Mucosa of descending colon (tissue), 3 donors: ENCODE results near the gene CD9. TPM values are rescaled to one million over a fixed set of nuclear protein-coding genes. Genes with fewer than 3 reads are reported as not detected.
A peak's percentile ranks its signal among the peaks of the same experiment; 100 is the strongest.

Experiments used
- ATAC-seq: fragments of 200-7000 bp; cut with Tn5 transposase; one replicate; pipeline ENCODE4 v1.9.1; 2020; ENCODE audit warnings: mild to moderate bottlenecking, moderate library complexity
- DNase-seq, 3 donors: peaks; one replicate each; pipeline ENCODE4 v3.0.0-alpha.2; 2020
- H3K36me3 ChIP-seq: fragments of 200-600 bp; one replicate; pipeline ENCODE4 v1.8.0; 2021; ENCODE audit warnings: low read depth, mild to moderate bottlenecking
- H3K4me1 ChIP-seq: fragments of 200-600 bp; one replicate; pipeline ENCODE4 v1.8.0; 2021; ENCODE audit warnings: low read depth, mild to moderate bottlenecking
- H3K4me3 ChIP-seq: fragments of 200-600 bp; one replicate; pipeline ENCODE4 v1.8.0; 2021; ENCODE audit warnings: mild to moderate bottlenecking
- H3K9me3 ChIP-seq: fragments of 200-600 bp; one replicate; pipeline ENCODE4 v1.8.0; 2021; ENCODE audit warnings: mild to moderate bottlenecking
- intact Hi-C, 2 donors: fragments of 100-400 bp; cut with DNase I in 1 of 2; cut with micrococcal nuclease in 1 of 2; formaldehyde crosslinking; loops; one replicate each; pipeline versions ENCODE4 v1.11.0 to v1.11.1; 2022; cut with DNase I, micrococcal nuclease
- total RNA-seq, 3 donors: library from RNA; stranded (reverse); fragmentation: NEBNext Ultra II Directional in 2 of 3; extraction: Animal tissue kit (Norgen Biotek cat#: 25700) in 2 of 3; gene quantifications; one replicate each; pipeline versions ENCODE4 v1.2.1 to v1.2.4, GENCODE V29; 2021 to 2023
- TF ChIP-seq, protein P1 (sequence below): fragments of 200-600 bp; IDR thresholded peaks from one replicate; pipeline ENCODE4 v1.8.0; 2022; ENCODE audit warnings: antibody characterized with exemption, mild to moderate bottlenecking
- donor health status: DM: no; HTN: no; CAD: no; lungs with moderate emphysema.
- donor health status: DM: no; HTN: no; CAD: no.
- donor health status: DM: no; HTN: yes; CAD: no.

The CD9 gene
- total RNA-seq, 3 donors from 2014 or later = 452 to 723 (median 672) TPM

DNA sequence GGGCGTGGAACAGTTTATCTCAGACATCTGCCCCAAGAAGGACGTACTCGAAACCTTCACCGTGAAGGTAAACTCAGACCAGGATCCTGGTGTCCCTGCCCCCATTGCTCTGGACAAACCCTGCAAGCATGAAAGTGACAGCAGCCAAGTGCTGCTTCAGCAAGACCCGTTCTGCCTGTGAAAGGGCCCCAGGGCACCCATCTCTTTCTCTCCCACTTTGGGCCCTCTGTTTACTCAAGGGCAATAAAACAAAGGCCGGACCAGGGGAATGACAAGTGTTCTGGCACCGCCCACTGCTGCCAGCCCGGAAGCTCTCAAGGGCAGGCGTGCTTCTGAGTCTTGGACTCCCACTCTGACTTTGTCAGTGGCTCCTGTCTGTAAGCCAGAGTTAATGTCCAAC is 35.3 kb downstream of the CD9 start:
- H3K36me3 ChIP-seq = no peaks in the 10 kb centered on the region
- H3K4me3 ChIP-seq = no peak overlapping the region
- DNase-seq = peak; percentile 87 to 88 (median 87)
- H3K4me1 ChIP-seq = peaks cover 55% of the 10 kb centered on the region
- H3K9me3 ChIP-seq = no peaks in the 10 kb centered on the region
- intact Hi-C loops = no loop called here
- ATAC-seq = peak; percentile 73
- TF ChIP-seq, protein P1, sequence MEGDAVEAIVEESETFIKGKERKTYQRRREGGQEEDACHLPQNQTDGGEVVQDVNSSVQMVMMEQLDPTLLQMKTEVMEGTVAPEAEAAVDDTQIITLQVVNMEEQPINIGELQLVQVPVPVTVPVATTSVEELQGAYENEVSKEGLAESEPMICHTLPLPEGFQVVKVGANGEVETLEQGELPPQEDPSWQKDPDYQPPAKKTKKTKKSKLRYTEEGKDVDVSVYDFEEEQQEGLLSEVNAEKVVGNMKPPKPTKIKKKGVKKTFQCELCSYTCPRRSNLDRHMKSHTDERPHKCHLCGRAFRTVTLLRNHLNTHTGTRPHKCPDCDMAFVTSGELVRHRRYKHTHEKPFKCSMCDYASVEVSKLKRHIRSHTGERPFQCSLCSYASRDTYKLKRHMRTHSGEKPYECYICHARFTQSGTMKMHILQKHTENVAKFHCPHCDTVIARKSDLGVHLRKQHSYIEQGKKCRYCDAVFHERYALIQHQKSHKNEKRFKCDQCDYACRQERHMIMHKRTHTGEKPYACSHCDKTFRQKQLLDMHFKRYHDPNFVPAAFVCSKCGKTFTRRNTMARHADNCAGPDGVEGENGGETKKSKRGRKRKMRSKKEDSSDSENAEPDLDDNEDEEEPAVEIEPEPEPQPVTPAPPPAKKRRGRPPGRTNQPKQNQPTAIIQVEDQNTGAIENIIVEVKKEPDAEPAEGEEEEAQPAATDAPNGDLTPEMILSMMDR = no peak

DNA sequence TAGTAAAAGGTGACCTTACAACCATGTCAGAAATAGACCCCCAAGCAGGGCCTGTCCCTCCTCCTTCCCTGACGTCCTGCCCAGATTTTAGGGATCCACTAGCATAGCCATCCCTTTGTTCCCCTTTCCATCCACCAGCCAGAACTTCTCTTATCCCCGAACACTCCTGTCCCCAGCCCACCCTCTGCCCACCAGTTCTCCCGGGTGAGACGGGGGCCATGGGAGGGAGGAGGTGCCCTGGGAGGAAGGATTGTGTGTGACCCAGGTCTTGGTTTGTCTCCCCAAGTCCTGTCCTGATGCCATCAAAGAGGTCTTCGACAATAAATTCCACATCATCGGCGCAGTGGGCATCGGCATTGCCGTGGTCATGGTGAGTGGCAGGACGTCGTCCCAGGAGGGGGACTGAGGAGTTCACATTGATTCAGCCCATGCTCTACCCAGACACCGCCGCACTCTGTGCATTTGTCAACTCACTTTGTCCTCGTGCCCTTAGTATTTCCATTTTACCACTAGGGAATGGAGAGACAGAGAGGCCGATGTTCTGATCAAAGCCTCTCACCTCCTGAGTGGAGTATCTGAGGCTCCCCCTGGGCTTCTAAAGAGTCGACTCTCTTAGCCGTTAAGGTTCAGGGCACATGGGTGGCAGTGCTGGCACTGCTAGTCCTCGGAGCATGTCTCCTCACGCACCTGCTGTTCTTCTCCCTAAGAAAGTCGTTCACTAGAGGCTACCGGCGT is 35.9 kb downstream of the CD9 start:
- Histone ChIP-seq H3K4me1 (peaks cover 55% of the 10 kb centered on the region), H3K9me3 (no peaks in the 10 kb centered on the region), H3K36me3 (no peaks in the 10 kb centered on the region), H3K4me3 (no peak overlapping the region)
- TF ChIP-seq, protein P1 = no peak
- DNase-seq (peak in 1 of 3 donors; percentile 49), ATAC-seq (no peak)
- intact Hi-C loops = no loop called here

DNA sequence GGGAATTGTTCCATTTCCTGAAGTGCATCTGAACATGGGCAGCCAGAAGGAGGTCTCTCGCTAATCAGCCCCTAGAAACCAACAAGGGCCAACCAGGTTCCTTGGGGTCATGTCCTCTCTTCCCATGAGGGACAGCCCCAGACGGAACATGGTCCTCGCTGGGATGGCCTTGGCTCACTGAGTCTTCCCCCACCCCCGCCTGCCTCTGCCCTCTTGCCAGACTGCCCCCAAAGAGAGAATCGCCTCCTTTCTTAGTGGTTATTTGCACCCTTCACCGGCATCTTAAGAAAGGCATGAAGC is 36.4 kb downstream of the CD9 start:
- Histone ChIP-seq H3K4me3 (no peak overlapping the region), H3K36me3 (no peaks in the 10 kb centered on the region), H3K9me3 (no peaks in the 10 kb centered on the region), H3K4me1 (peaks cover 55% of the 10 kb centered on the region)
- TF ChIP-seq, protein P1 = no peak
- ATAC-seq = no peak
- no peak for DNase-seq
- intact Hi-C loops = no loop called here

DNA sequence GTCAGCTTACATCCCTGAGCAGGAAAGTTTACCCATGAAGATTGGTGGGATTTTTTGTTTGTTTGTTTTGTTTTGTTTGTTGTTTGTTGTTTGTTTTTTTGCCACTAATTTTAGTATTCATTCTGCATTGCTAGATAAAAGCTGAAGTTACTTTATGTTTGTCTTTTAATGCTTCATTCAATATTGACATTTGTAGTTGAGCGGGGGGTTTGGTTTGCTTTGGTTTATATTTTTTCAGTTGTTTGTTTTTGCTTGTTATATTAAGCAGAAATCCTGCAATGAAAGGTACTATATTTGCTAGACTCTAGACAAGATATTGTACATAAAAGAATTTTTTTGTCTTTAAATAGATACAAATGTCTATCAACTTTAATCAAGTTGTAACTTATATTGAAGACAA is 37.6 kb downstream of the CD9 start:
- Histone ChIP-seq H3K4me1 (peaks cover 50% of the 10 kb centered on the region), H3K4me3 (no peak overlapping the region), H3K36me3 (no peaks in the 10 kb centered on the region), H3K9me3 (no peaks in the 10 kb centered on the region)
- no peak for ATAC-seq
- intact Hi-C loops = no loop called here
- DNase-seq = no peak
- TF ChIP-seq, protein P1 = no peak

DNA sequence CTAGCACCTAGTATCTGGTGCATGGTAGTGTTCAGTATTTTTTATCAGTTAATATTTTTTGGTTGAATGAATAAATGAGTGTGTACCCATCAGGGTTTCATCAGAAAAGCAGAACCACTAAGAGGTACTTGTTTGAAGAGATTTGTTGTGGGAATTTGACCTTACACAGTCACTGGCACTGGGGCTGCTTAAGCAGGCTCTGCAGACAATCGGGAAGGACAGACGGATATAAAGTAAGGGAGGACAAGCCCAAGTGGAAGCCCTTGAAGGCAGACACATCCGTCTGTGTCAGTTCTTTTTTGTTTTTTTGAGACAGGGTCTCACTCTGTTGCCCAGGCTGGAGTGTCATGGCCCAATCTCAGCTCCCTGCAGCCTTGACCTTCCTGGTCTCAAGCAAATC is 38.7 kb downstream of the CD9 start:
- no peaks in the 10 kb centered on the region for H3K9me3 ChIP-seq

More for the DNA sequence above, 38.7 kb downstream of the CD9 start:
- ATAC-seq (no peak), DNase-seq (peak in 1 of 3 donors; percentile 13)
- peaks cover 40% of the 10 kb centered on the region for H3K4me1 ChIP-seq
- TF ChIP-seq, protein P1 = no peak
- no peak overlapping the region for H3K4me3 ChIP-seq
- intact Hi-C loops = no loop called here
- H3K36me3 ChIP-seq = no peaks in the 10 kb centered on the region
